Tibial nerve (tissue), 4 donors: ENCODE data around the gene MAML2. TPM values are rescaled to one million over a fixed set of nuclear protein-coding genes. Genes with fewer than 3 reads are reported as not detected.

Experiments used
- DNase-seq, 2 donors: peaks; one replicate each; pipeline ENCODE4 v3.0.0-alpha.2; 2019; ENCODE audit warnings: low spot score in 2 of 2
- H3K27ac ChIP-seq, 4 donors: fragments of 200-600 bp; sonication (generic) in 3 of 4; one replicate each; pipeline ENCODE4 v1.5.1; 2017 to 2019; ENCODE audit warnings: mild to moderate bottlenecking in 1 of 4
- H3K27me3 ChIP-seq, 2 donors: fragments of 200-600 bp; sonication (generic) in 1 of 2; one replicate each; pipeline versions ENCODE4 v1.5.1 to v1.6.0; 2017 to 2019
- H3K36me3 ChIP-seq, 3 donors: fragments of 200-600 bp; sonication (generic); one replicate each; pipeline ENCODE4 v1.5.1; 2018 to 2019
- H3K4me1 ChIP-seq, 4 donors: fragments of 200-600 bp; sonication (generic) in 3 of 4; one replicate each; pipeline ENCODE4 v1.5.1; 2017 to 2019
- H3K4me3 ChIP-seq, 4 donors: fragments of 200-600 bp; sonication (generic) in 3 of 4; one replicate each; pipeline ENCODE4 v1.5.1; 2017 to 2019; ENCODE audit warnings: mild to moderate bottlenecking in 1 of 4, moderate library complexity in 1 of 4
- H3K9me3 ChIP-seq, 4 donors: fragments of 200-600 bp; sonication (generic) in 3 of 4; one replicate each; pipeline ENCODE4 v1.5.1; 2017 to 2019
- CTCF ChIP-seq, 5 experiments: fragments of 200-600 bp in 3 of 5; fragments of 450-650 bp in 2 of 5; sonication (generic) in 3 of 5; IDR thresholded peaks; one replicate each; pipeline ENCODE4 v1.5.1; 2016 to 2019; ENCODE audit warnings: antibody characterized with exemption in 5 of 5, mild to moderate bottlenecking in 3 of 5, moderate library complexity in 2 of 5
- EP300 ChIP-seq, 2 donors: sonication (generic); formaldehyde crosslinking; IDR thresholded peaks; one replicate each; pipeline ENCODE4 v1.6.1; 2017; ENCODE audit warnings: antibody characterized with exemption in 2 of 2, mild to moderate bottlenecking in 1 of 2
- POLR2A ChIP-seq, 2 donors: fragments of 450-650 bp; IDR thresholded peaks; one replicate each; pipeline ENCODE4 v1.6.1; 2017; ENCODE audit warnings: antibody characterized with exemption in 2 of 2, mild to moderate bottlenecking in 2 of 2, moderate library complexity in 2 of 2
- WGBS, 2 donors: methylation state at CpG; one replicate each; pipeline ENCODE4 v1.1.5; 2018; 5-methylcytosine and 5-hydroxymethylcytosine counted together
- total RNA-seq, 4 donors: library from RNA; depleted of rRNA; stranded (reverse); fragments of >200 nt; gene quantifications; one replicate each; pipeline ENCODE4 v1.1.0, GENCODE V29; 2016

The MAML2 gene
- total RNA-seq, 4 donors from 2014 or later, result 20.5 to 38.4 (median 27.9) TPM

DNA sequence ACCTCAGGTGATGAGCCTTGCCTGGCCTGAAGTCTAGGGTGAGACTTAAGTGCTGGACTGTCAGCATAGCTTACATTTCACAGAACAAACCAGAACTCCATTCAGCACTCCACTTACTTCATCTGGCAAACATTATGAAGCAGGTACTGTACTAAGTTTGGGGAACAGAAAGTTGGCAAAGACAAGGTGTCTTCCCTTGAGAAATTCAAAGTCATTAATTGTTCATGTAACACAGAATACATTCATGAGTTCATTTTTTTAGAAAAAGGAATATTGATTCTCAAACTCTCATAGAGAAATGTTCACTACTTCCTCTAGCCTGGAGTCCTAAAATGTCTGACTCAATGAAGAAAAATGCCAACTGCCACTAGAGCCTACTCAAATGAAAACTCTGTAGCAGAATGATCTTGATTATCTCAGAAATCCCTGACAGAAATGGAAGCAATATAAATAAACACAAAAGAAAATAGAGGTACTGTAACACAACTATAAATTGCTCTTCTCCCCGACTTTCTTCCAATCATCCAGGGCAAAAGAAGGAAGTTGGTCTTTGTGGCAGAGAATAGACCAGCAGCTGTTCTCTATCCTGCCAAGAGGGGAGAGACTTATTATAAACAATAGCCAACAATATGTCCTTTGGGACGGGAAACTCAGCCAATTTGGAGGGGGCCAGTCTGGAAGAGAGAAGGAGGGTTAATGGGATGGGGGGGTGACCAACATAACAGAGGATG is 289.9 kb downstream of the MAML2 start:
- 29 to 40% methylated on average over 2 of the region's 2 CpGs for WGBS, 2 donors
- no peaks in the 10 kb centered on the region for H3K9me3 ChIP-seq
- peaks cover 0 to 45% (median 20%) of the 10 kb centered on the region in 4 donors for H3K4me1 ChIP-seq
- DNase-seq, result no peak
- no peak overlapping the region for H3K4me3 ChIP-seq
- H3K27me3 ChIP-seq, result no peaks in the 10 kb centered on the region
- H3K36me3 ChIP-seq, result no peaks in the 10 kb centered on the region
- TF ChIP-seq EP300 (IDR thresholded peaks at IDR 0.05), result no peak
- peak overlapping the region in 1 of 4 donors; percentile 32 for H3K27ac ChIP-seq

DNA sequence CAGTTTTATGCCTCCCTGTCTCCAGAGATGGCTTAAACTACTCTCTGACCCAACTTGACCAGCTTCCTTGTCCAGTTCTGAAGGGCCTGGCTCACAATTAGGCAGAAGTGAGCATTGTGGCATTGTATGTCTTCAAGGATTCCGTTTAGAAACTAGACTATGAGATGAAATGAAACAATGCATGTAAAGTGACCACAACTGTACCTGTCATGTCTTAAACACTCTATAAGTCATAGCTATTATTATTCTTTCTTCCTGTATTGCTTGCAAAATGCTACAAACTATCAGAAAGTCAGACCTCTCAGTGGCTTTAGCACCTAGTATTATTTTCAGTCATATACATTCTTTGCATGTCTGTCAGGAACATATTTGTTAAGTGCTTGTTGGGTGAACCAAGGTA is 291.2 kb downstream of the MAML2 start:
- H3K27me3 ChIP-seq, result no peaks in the 10 kb centered on the region

DNA sequence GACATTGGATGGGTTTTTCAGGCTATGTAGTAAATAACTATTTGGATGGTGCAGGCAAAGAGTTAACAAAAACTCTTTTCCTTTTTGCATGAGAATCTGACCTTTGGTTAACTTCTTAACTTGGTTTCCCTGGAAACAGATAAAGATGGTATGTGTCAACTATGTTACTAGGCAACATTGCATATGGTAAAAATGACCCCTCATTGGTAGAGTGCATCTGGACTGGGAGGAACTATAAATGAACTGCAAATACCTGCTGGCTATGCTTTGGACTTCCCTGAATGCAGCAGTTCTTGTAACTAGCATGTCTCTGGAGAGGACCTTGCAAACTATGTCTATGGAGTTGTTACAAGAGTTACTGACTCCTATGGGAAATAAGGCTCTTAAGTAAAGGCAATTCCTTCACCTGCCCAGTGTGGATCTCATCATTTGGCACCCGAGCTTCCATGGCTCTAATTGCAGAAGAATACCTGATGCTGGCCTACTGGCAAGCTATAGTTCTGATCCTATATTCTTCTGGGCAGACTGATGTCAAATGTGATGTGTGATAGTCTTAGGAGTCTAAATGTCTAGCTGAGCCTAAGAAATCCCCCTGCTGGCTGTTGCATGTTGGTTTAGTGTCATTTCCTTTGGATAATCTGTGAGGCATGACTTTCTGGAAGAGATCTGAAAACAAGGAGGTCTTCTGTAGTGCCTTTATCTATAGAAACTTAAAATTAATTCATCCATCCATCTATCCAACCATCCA is 292.4 kb downstream of the MAML2 start:
- DNase-seq, result no peak
- Histone ChIP-seq H3K27me3 (no peaks in the 10 kb centered on the region), H3K36me3 (no peaks in the 10 kb centered on the region), H3K27ac (no peak overlapping the region), H3K9me3 (no peaks in the 10 kb centered on the region), H3K4me3 (no peak overlapping the region), H3K4me1 (peaks cover 0 to 38% (median 12%) of the 10 kb centered on the region in 4 donors)
- TF ChIP-seq CTCF (IDR thresholded peaks at IDR 0.05) (no peak), POLR2A (IDR thresholded peaks at IDR 0.05) (no peak), EP300 (IDR thresholded peaks at IDR 0.05) (no peak)
- WGBS, 2 donors, result 75 to 100% methylated on average over 1 of the region's 1 CpG

More for the DNA sequence above, 291.2 kb downstream of the MAML2 start:
- no peak overlapping the region for H3K4me3 ChIP-seq
- no peak for TF ChIP-seq POLR2A (IDR thresholded peaks at IDR 0.05)
- TF ChIP-seq CTCF (IDR thresholded peaks at IDR 0.05), result no peak
- no peak for TF ChIP-seq EP300 (IDR thresholded peaks at IDR 0.05)
- H3K9me3 ChIP-seq, result no peaks in the 10 kb centered on the region
- peaks cover 0 to 38% (median 18%) of the 10 kb centered on the region in 4 donors for H3K4me1 ChIP-seq
- 83 to 88% methylated on average over 1 of the region's 1 CpG for WGBS, 2 donors
- no peak overlapping the region for H3K27ac ChIP-seq
- no peak for DNase-seq
- no peaks in the 10 kb centered on the region for H3K36me3 ChIP-seq

DNA sequence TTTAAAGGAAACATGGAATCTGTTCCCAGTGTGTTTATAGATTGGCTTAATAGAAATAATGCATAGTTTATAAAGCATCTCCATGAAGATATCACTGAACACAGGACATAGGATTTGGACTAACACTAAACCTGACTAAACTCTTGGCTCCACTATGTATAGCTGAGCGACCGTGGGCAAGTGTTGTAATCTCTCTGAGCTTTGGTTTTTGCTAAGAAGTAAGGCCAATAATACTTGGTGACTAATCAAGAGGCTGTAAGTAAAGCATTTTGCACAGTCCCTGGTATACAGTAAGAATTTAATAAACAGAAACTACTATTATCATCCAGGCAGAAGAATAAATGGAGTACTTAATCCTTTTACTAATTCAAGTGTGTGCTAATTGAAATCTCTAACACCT is 293.6 kb downstream of the MAML2 start:
- no peak overlapping the region for H3K4me3 ChIP-seq
- no peaks in the 10 kb centered on the region for H3K27me3 ChIP-seq
- TF ChIP-seq CTCF (IDR thresholded peaks at IDR 0.05), result no peak
- TF ChIP-seq POLR2A (IDR thresholded peaks at IDR 0.05), result no peak
- no peak for TF ChIP-seq EP300 (IDR thresholded peaks at IDR 0.05)
- no peaks in the 10 kb centered on the region for H3K36me3 ChIP-seq
- 88 to 93% methylated on average over 2 of the region's 2 CpGs for WGBS, 2 donors
- no peak for DNase-seq
- no peaks in the 10 kb centered on the region for H3K9me3 ChIP-seq
- peaks cover 0 to 35% (median 5%) of the 10 kb centered on the region in 4 donors for H3K4me1 ChIP-seq
- H3K27ac ChIP-seq, result no peak overlapping the region

DNA sequence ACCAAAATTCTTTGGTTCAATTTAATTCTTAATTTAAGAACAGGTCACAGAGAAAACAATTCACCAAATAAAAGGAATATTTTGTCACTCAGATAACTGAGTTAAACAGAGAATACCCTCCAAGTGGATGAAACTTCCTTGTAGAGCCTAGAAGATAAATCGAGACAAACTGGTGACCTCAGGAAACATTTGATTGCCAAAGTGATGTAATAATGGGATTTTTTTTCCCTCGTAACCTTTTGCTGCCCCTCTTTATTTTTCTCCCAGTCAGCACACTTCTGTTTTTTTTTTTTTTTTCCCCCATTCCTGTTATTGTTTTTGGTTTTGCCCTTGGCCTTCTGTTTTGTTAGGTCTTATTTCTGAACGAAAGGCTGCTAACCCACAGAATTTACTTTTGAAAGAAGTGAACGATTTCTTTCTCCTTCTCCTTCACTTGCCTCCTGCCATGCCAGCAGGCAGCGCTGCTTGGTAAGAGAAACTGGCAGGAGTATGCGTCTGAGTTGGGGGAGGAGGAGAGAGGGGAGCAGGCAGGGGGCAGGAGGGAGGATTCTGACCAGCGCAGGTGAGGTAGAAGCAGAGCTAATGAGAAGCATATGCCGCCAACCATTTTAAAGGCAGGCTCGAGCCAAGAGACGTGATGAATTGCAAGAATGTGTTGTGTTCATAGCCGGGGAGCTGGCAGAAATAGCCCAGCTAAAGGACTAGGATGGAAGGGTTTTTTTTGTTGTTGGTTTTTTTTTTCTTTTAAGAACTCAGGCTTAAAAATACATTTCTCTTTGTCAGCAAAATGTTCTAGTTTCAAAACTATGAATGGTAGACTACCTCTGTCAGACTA is 297.2 kb downstream of the MAML2 start:
- 19 to 20% methylated on average over 11 of the region's 11 CpGs for WGBS, 2 donors
- no peaks in the 10 kb centered on the region for H3K27me3 ChIP-seq
- peaks cover 0 to 26% (median 3%) of the 10 kb centered on the region in 4 donors for H3K4me1 ChIP-seq
- peak overlapping the region in 3 of 4 donors; percentile 8 to 42 (median 13) for H3K4me3 ChIP-seq
- peak in 1 of 2 donors; percentile 54 for TF ChIP-seq EP300 (IDR thresholded peaks at IDR 0.05)
- no peak for TF ChIP-seq POLR2A (IDR thresholded peaks at IDR 0.05)
- TF ChIP-seq CTCF (IDR thresholded peaks at IDR 0.05), result peak in 3 of 5 experiments; percentile 12 to 33 (median 27)
- DNase-seq, result peak; percentile 15 to 45
- H3K9me3 ChIP-seq, result no peaks in the 10 kb centered on the region
- H3K27ac ChIP-seq, result peak overlapping the region in 3 of 4 donors; percentile 34 to 82 (median 76)
- H3K36me3 ChIP-seq, result no peaks in the 10 kb centered on the region
